ENCODE data around the gene SRMS. TPM values are rescaled to one million over a fixed set of nuclear protein-coding genes. Genes with fewer than 3 reads are reported as not detected.

SRMS gene
- total RNA-seq, 2 experiments from 2014 or later = not detected

DNA sequence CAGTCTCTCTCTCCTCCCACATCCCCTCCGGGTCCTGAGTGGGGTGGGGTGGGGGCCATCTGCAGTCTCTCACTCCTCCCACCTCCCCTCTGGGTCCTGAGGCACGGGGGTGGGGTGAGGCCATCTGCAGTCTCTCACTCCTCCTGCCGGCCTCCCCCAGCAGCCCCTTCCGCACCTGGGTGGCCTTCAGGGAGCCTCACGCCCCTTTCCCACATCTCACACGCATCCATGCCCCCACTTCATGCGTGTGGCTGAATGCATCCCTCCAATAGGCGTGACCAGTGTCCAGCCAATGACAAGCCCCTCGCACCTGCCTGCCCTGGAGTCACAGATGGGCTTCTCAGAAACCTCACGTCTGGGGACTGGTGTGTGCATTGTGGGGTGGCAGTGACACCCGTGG is 993 bp upstream of the SRMS start:
- no peak for DNase-seq
- Mint-ChIP-seq H3K27me3 (peaks cover 21% of the 10 kb centered on the region), H3K27ac (no peak overlapping the region), H3K4me3 (no peak overlapping the region), H3K4me1 (peaks cover 7% of the 10 kb centered on the region), H3K9me3 (no peaks in the 10 kb centered on the region), H3K36me3 (no peaks in the 10 kb centered on the region)
- POLR2A ChIA-PET = no interaction called here
- no peak for ATAC-seq (ENCODE audit: low read depth)

DNA sequence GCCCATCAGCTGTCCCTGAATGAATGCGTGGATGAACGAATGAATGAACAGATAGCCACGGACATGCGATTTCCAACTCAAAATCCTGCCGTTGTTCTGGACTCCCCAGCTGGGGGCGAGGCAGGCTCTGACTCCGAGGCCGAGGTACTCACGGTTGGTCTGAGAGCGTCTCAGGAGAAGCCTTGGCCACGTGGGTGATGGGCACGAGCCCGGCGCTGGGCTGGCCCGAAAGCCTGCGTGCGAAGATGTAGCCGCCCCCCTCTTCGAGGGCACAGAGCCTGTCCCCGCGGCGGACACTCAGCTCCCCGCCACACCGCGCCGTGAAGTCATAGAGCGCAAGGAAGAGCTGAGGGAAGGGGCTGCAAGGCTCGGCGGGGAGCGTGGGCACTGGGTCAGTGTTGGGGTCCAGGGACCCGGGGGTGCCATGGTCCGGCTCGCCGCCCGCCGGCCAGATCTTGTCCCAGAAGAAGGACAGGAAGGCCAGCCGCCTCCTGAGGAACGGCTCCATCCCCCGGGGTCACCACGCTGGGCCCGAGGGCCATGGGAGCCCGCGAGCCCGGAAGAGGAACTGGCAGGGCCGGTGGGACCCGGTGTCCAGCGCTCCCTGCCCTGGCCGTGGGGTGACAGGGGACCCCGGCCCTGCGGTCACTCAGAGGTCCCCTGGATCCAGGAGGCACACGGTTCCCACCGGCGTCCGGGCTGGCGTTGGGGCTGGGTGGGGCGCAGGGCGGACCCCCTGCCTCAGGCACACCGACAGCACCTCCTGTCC is 409 bp downstream of the SRMS start:
- Mint-ChIP-seq H3K4me1 (no peaks in the 10 kb centered on the region), H3K4me3 (no peak overlapping the region), H3K9me3 (no peaks in the 10 kb centered on the region), H3K27me3 (peaks cover 21% of the 10 kb centered on the region), H3K36me3 (no peaks in the 10 kb centered on the region), H3K27ac (no peak overlapping the region)
- DNase-seq (no peak), ATAC-seq (ENCODE audit: low read depth) (no peak)
- POLR2A ChIA-PET = interaction anchor here (1.1 kb wide), 1 partner anchor 26 kb away, joined by 3 read pairs; the partner anchor contains the start of gene PPDPF

DNA sequence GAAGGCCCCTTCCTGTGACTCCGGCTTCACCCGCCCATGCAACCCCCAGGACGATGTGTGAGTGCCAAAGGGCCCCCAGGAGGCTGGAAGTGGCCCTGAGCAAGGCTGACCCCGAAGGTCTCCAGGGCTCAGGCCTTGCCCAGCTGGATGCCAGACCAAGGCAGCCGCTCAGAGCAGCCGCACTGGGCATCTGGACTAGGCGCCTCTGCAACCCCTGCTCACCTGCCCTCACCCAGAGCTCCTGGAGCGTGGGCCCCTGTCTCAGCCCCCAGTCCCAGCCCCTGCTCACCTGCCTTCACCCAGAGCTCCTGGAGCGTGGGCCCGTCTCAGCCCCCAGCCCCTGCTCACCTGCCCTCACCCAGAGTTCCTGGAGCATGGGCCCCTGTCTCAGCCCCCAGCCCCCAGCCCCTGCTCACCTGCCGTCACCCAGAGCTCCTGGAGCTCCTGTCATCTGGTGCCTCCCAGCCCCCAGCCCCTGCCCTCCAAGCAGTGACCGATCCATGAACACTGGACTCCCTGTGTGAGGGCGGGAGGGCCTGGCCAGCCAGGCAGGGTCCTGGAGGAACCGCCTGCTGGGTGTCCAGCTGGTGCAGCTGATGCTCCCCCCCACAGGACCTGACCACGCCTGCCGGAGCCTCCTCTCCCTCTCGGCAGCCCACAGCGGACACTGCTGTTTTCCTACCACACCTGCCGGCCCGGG is 1.1 kb downstream of the SRMS start:
- DNase-seq (no peak), ATAC-seq (ENCODE audit: low read depth) (no peak)
- POLR2A ChIA-PET = interaction anchor here (1.1 kb wide), 1 partner anchor 25 kb away, joined by 3 read pairs; the partner anchor contains the start of gene PPDPF
- Mint-ChIP-seq H3K4me1 (no peaks in the 10 kb centered on the region), H3K27me3 (peaks cover 18% of the 10 kb centered on the region), H3K36me3 (no peaks in the 10 kb centered on the region), H3K9me3 (no peaks in the 10 kb centered on the region), H3K27ac (no peak overlapping the region), H3K4me3 (no peak overlapping the region)

DNA sequence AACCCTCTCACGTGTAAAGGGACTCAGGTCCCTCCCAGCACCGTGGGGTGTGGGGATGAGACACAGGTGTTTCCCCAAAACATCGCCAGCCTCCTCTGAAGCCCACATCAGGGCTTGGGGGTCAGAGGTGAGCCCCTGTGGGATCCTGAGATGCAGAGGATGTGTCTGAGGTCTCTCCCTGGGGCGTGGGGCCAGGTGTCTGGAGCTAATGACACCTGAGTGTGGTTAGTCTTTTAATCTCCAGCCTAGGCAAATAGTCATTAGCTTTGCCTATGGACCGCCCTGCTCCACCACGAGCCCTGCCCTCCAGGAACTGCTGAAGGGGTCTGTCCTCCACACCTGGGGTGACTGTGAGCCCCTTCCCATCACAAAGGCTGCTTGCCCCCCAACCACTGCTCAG is 1.7 kb downstream of the SRMS start:
- POLR2A ChIA-PET = interaction anchor here (1.1 kb wide), 1 partner anchor 25 kb away, joined by 3 read pairs; the partner anchor contains the start of gene PPDPF
- H3K36me3 Mint-ChIP-seq = no peaks in the 10 kb centered on the region
- no peak for ATAC-seq (ENCODE audit: low read depth)

DNA sequence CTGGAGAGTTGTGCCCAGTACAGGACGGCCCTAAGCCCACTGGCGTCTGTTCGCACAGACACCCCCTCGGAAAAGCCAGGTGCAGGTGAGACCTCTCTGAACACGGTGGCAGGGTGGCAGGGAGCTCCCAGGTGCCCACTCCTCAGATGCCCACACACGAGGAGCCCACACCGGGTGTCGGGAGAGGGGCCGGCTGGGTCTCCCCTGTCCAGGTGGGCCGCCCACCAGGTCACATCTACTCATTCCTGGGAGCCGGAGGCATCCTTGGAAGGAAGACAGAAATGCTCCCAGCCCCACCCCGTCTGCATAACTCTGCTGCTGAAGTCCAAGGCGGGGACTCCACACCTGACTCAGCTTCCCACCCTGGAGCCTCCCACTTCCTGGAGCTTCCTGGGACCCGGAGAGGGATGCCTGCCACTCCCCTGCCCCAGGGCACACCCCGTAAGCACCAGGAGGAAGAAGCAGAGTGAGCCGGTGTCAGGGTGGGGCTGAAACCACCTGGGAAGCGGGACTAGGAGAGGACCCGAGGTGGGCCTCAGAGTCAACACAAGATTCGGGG is 2.5 kb downstream of the SRMS start:
- Mint-ChIP-seq H3K27me3 (peaks cover 9% of the 10 kb centered on the region), H3K9me3 (no peaks in the 10 kb centered on the region), H3K36me3 (no peaks in the 10 kb centered on the region), H3K4me3 (no peak overlapping the region), H3K27ac (no peak overlapping the region), H3K4me1 (no peaks in the 10 kb centered on the region)
- DNase-seq (no peak), ATAC-seq (ENCODE audit: low read depth) (no peak)
- POLR2A ChIA-PET = no interaction called here

More for the DNA sequence above, 1.7 kb downstream of the SRMS start:
- Mint-ChIP-seq H3K27me3 (peaks cover 15% of the 10 kb centered on the region), H3K4me1 (no peaks in the 10 kb centered on the region), H3K27ac (no peak overlapping the region), H3K9me3 (no peaks in the 10 kb centered on the region), H3K4me3 (no peak overlapping the region)
- no peak for DNase-seq

DNA sequence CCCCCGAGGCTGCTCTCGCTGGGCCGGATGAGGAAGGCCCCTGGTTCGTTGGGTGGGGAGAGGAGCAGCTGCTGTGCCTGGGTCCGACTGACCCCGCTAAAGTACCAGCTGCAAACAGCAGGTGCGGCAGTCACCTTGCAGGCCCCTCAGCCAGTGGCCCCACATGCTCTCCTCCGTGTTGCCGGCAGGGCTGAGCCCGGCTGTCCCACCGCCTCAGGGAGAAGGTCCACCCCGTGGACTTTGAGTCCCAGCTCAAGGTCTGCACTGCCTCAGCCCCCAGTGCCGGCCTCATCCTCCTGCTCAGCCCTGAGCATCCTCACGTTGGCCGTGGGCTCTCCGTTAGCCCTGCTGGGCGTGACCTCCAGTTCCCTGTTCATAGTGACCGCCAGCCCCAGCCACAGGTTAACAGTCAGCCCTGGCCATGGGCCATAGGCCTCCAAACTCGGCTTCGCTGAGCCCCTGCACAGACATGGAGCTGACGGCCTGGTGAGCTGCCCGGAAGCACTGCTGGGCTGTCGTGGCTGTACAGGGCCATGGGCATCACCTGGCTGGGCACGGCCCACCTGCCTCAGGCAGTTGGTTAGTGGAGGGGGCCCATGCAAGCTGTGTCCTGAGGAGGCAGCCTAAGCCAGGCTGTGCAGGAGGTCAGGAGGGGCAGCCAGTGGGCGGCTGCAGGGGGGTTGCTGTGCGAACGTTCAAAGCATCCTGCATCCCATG is 3.1 kb downstream of the SRMS start:
- no peaks in the 10 kb centered on the region for H3K36me3 Mint-ChIP-seq
- ATAC-seq (ENCODE audit: low read depth) (no peak), DNase-seq (no peak)
- no peaks in the 10 kb centered on the region for H3K9me3 Mint-ChIP-seq
- no peak overlapping the region for H3K4me3 Mint-ChIP-seq
- peaks cover 3% of the 10 kb centered on the region for H3K27me3 Mint-ChIP-seq
- POLR2A ChIA-PET = interaction anchor here (1.2 kb wide), 1 partner anchor 9 kb away, joined by 5 read pairs; no protein-coding TSS in a partner anchor
- H3K4me1 Mint-ChIP-seq = no peaks in the 10 kb centered on the region
- no peak overlapping the region for H3K27ac Mint-ChIP-seq

DNA sequence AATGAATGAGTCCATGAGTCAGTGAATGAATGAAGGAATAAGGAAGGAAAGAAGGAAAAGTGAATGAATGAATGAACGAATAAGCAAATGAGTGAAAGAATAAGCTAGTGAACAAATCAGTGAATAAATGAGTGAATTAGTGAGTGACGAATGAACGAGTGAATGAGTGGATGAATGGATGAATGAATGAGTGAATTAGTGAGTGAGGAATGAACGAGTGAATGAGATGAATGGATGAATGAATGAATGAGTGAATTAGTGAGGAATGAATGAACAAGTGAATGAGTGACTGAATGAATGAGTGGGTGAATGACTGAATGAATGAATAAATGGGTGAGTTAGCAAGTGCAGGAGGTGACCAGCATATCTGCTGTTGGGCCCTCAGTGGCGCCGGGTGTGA is 3.8 kb downstream of the SRMS start:
- H3K27ac Mint-ChIP-seq = no peak overlapping the region
- DNase-seq (no peak), ATAC-seq (ENCODE audit: low read depth) (no peak)
- H3K27me3 Mint-ChIP-seq = no peaks in the 10 kb centered on the region
- no peaks in the 10 kb centered on the region for H3K4me1 Mint-ChIP-seq
- no peak overlapping the region for H3K4me3 Mint-ChIP-seq
- POLR2A ChIA-PET = interaction anchor here (1.2 kb wide), 1 partner anchor 9 kb away, joined by 5 read pairs; no protein-coding TSS in a partner anchor
- no peaks in the 10 kb centered on the region for H3K36me3 Mint-ChIP-seq
- H3K9me3 Mint-ChIP-seq = no peaks in the 10 kb centered on the region

DNA sequence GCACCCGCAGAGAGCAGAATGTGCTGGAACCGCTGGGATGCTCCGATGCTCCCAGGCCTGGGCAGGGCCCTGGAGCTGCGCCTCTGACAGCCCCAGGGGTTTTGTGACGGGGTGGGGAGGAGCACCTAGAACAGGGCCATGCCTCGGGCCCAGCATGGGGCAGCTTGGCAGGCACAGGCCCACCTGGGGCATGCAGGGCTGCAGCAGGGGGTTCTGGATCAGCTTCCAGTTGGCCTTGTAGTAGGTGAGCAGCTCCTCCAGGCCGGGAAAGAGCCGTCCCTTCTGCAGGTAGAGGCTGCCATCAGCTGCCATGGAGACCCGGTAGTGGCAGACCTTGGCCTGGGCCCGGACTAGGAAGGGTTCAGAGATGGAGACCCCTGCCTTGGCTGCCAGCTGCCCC is 4.4 kb downstream of the SRMS start:
- DNase-seq (no peak), ATAC-seq (ENCODE audit: low read depth) (no peak)
- Mint-ChIP-seq H3K4me1 (no peaks in the 10 kb centered on the region), H3K27me3 (no peaks in the 10 kb centered on the region), H3K4me3 (no peak overlapping the region), H3K36me3 (no peaks in the 10 kb centered on the region), H3K9me3 (no peaks in the 10 kb centered on the region), H3K27ac (no peak overlapping the region)
- POLR2A ChIA-PET = interaction anchor here (1.2 kb wide), 1 partner anchor 10 kb away, joined by 5 read pairs; no protein-coding TSS in a partner anchor

DNA sequence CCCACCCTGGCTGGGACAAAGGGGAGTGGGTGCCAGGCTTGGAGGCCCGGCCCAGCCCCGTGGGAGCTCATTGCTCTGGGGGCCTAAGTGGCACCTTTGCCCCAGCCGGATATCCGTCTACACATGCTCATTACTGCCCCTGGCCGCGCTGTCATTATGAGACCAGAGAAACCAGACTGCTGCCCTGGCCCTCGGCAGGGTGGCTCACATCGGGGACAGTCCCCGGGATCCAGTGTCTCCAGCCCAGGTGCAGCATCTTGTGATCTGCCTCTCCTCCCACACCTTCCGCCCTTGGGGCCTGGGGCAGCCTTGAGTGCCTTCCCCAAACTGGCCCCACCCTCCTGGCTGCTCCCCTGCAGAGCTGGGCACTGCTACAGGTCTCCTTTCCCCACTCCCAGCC is 4.9 kb downstream of the SRMS start:
- no peak overlapping the region for H3K4me3 Mint-ChIP-seq
- POLR2A ChIA-PET = interaction anchor here (1.4 kb wide), 1 partner anchor 10 kb away, joined by 6 read pairs; no protein-coding TSS in a partner anchor
- H3K27me3 Mint-ChIP-seq = no peaks in the 10 kb centered on the region
- ATAC-seq (ENCODE audit: low read depth) = no peak
- no peak for DNase-seq
- H3K9me3 Mint-ChIP-seq = no peaks in the 10 kb centered on the region
- H3K36me3 Mint-ChIP-seq = no peaks in the 10 kb centered on the region
- no peak overlapping the region for H3K27ac Mint-ChIP-seq
- H3K4me1 Mint-ChIP-seq = no peaks in the 10 kb centered on the region

DNA sequence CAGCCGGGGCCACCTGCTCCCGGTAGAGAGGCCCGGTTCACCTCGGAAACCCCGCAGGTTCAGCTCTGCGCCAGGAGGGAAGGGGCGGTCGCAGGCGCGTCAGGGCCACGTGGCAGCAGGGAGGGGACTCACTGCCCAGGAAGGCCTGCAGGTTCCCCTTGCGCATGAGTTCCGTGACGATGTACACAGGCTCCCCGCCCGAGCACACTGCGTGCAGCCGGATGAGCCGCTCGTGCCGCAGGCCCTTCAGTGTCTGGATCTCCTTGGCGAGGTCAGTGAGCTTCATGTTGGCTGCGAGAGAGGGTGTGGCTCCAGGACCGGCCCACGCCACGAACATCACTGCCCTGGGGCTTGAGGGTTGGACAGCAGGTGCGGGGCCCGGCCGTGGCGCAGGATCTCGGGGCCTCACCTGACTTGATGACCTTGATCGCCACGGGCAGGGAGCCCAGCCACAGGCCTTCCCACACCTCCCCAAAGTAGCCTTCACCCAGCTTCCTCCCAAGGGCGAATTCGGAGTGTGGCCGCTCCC is 5.5 kb downstream of the SRMS start:
- DNase-seq (no peak), ATAC-seq (ENCODE audit: low read depth) (no peak)
- H3K9me3 Mint-ChIP-seq = no peaks in the 10 kb centered on the region
- H3K4me1 Mint-ChIP-seq = no peaks in the 10 kb centered on the region
- H3K4me3 Mint-ChIP-seq = no peak overlapping the region
- no peak overlapping the region for H3K27ac Mint-ChIP-seq
- no peaks in the 10 kb centered on the region for H3K36me3 Mint-ChIP-seq
- H3K27me3 Mint-ChIP-seq = no peaks in the 10 kb centered on the region
- POLR2A ChIA-PET = interaction anchor here (0.6 to 1.4 kb wide), 2 partner anchors 10 to 100 kb away, joined by 3 to 6 read pairs; no protein-coding TSS in a partner anchor

DNA sequence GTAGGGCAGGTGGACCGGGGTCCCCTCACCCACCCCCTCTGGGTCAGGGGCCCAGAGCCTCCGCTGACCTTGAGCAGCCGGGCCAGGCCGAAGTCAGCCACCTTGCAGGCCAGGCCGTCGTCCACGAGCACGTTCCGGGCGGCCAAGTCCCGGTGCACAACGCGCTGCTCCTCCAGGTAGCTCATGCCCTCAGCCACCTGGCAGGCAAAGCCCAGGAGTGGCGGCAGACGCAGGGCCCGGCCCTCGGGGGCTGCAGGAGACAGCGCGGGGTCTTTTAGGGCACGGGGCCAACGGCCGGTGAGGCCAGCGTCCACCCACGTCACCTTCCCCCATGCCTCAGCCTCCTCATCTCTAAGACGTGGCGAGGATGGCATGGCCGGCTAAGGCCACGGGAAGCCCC is 6.2 kb downstream of the SRMS start:
- ATAC-seq (ENCODE audit: low read depth) = no peak
- H3K4me1 Mint-ChIP-seq = no peaks in the 10 kb centered on the region
- no peaks in the 10 kb centered on the region for H3K27me3 Mint-ChIP-seq
- H3K27ac Mint-ChIP-seq = no peak overlapping the region
- H3K9me3 Mint-ChIP-seq = no peaks in the 10 kb centered on the region
- DNase-seq = no peak
- H3K36me3 Mint-ChIP-seq = no peaks in the 10 kb centered on the region
- H3K4me3 Mint-ChIP-seq = no peak overlapping the region
- POLR2A ChIA-PET = interaction anchor here (1.4 kb wide), 1 partner anchor 11 kb away, joined by 6 read pairs; no protein-coding TSS in a partner anchor

DNA sequence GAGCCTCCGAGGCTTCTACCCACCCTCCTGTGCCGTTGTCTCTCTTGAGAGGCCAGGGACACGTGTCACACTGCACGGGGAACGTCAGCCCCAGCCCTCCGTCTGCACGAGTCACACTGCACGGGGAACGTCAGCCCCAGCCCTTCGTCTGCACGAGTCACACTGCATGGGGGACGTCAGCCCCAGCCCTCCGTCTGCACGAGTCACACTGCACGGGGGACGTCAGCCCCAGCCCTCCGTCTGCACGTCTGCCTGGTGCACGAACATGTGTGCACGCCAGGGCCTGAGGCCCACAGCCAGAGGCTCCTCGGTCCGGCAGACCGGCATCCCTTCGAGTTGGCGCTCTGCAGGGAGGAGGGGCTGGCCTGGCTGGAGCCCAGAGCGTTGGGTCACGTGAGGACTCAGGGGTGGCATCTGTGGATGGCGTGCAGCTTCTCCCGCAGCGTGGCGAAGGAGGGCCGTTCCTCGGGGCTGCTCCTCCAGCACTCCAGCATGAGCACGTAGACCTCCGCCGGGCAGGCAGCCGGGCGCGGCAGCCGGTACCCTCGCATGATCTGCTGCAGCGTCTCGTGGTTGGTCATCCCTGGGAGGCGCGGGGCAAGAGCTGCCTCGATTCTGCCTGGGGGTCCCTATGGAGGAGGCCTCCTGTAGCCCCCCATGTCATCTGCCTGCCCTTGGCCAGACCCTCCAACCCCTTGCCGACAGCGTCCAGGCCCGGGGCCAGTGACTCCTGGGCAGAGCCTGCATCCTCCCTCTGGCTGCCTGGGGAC is 6.9 kb downstream of the SRMS start:
- Mint-ChIP-seq H3K27ac (no peak overlapping the region), H3K4me1 (no peaks in the 10 kb centered on the region), H3K27me3 (no peaks in the 10 kb centered on the region), H3K4me3 (no peak overlapping the region), H3K36me3 (no peaks in the 10 kb centered on the region), H3K9me3 (no peaks in the 10 kb centered on the region)
- no peak for DNase-seq
- no peak for ATAC-seq (ENCODE audit: low read depth)
- POLR2A ChIA-PET = no interaction called here

Data from activated naive CD8-positive, alpha-beta T cell treated with anti-CD3 and anti-CD28 coated beads, Interleukin-2, amount 10 ng/mL, durations not matched to agents 7 days and 5 days (primary cell).